ENCODE measurements around the gene ODR4. TPM values are rescaled to one million over a fixed set of nuclear protein-coding genes. Genes with fewer than 3 reads are reported as not detected.

Gene ODR4
- total RNA-seq, 4 donors from 2014 or later, result 9.6 to 16.8 (median 12.2) TPM

- H3K27me3 ChIP-seq, result no peaks in the 10 kb centered on the region
- no peak overlapping the region for H3K27ac ChIP-seq
These were observed 45.8 kb downstream of the ODR4 start for GRCh38 chr1:186421446-186421845.

DNA sequence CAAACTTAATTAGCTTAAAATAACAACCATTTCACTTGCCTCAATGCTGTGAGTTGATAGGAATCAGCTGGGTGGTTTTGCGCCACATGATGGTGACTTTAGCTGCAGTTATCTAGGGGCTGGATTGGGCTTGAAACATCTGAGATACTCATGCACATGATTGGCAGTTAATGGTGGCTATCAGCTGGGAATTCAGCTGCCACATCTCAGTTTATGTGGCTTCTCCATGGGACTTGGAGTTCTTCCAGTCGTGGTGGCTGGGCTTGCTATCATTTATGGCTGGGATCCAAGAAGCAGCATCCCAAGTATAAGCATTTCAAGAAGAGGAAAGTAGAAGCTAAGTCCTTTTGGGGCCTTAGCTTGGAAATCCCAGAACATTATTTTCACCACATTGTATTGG lies 48.9 kb downstream of the ODR4 start:
- Histone ChIP-seq H3K4me3 (no peak overlapping the region), H3K9me3 (no peaks in the 10 kb centered on the region), H3K36me3 (peaks cover 0 to 15% (median under 1%) of the 10 kb centered on the region in 3 donors), H3K27me3 (no peaks in the 10 kb centered on the region), H3K27ac (no peak overlapping the region), H3K4me1 (no peaks in the 10 kb centered on the region)
- intact Hi-C loops (cut with DNase I), result no loop called here
- no peak for DNase-seq
- TF ChIP-seq, protein P1, sequence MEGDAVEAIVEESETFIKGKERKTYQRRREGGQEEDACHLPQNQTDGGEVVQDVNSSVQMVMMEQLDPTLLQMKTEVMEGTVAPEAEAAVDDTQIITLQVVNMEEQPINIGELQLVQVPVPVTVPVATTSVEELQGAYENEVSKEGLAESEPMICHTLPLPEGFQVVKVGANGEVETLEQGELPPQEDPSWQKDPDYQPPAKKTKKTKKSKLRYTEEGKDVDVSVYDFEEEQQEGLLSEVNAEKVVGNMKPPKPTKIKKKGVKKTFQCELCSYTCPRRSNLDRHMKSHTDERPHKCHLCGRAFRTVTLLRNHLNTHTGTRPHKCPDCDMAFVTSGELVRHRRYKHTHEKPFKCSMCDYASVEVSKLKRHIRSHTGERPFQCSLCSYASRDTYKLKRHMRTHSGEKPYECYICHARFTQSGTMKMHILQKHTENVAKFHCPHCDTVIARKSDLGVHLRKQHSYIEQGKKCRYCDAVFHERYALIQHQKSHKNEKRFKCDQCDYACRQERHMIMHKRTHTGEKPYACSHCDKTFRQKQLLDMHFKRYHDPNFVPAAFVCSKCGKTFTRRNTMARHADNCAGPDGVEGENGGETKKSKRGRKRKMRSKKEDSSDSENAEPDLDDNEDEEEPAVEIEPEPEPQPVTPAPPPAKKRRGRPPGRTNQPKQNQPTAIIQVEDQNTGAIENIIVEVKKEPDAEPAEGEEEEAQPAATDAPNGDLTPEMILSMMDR (IDR thresholded peaks at IDR 0.05), result no peak
- TF ChIP-seq POLR2A (IDR thresholded peaks at IDR 0.05), result no peak
- WGBS, 2 donors, result 70 to 74% methylated on average over 2 of the region's 2 CpGs

More at GRCh38 chr1:186421446-186421845, 45.8 kb downstream of the ODR4 start:
- TF ChIP-seq, protein P1 (IDR thresholded peaks at IDR 0.05), result no peak
- no peak for TF ChIP-seq POLR2A (IDR thresholded peaks at IDR 0.05)
- H3K4me3 ChIP-seq, result no peak overlapping the region
- H3K9me3 ChIP-seq, result no peaks in the 10 kb centered on the region
- intact Hi-C loops (cut with DNase I), result no loop called here
- peaks cover 0 to 45% (median 9%) of the 10 kb centered on the region in 3 donors for H3K36me3 ChIP-seq
- no peaks in the 10 kb centered on the region for H3K4me1 ChIP-seq
- WGBS, 2 donors, result 65 to 87% methylated on average over 5 to 6 of the region's 6 CpGs
- DNase-seq, result no peak

GRCh38 chr1:186426118-186426517 lies 50.5 kb downstream of the ODR4 start:
- no peak for DNase-seq
- Histone ChIP-seq H3K36me3 (peaks cover 0 to under 1% (median 0%) of the 10 kb centered on the region in 3 donors), H3K27ac (no peak overlapping the region), H3K27me3 (no peaks in the 10 kb centered on the region), H3K4me3 (no peak overlapping the region), H3K4me1 (no peaks in the 10 kb centered on the region), H3K9me3 (no peaks in the 10 kb centered on the region)
- WGBS, 2 donors, result 84 to 87% methylated on average over 3 of the region's 3 CpGs
- intact Hi-C loops (cut with DNase I), result no loop called here
- TF ChIP-seq, protein P1 (IDR thresholded peaks at IDR 0.05), result no peak
- no peak for TF ChIP-seq POLR2A (IDR thresholded peaks at IDR 0.05)

GRCh38 chr1:186429017-186429416 lies 53.4 kb downstream of the ODR4 start:
- 90% methylated on average over 3 of the region's 3 CpGs for WGBS, 2 donors
- no peak for DNase-seq
- H3K9me3 ChIP-seq, result no peaks in the 10 kb centered on the region
- TF ChIP-seq, protein P1 (IDR thresholded peaks at IDR 0.05), result no peak
- TF ChIP-seq POLR2A (IDR thresholded peaks at IDR 0.05), result no peak
- H3K27me3 ChIP-seq, result no peaks in the 10 kb centered on the region
- intact Hi-C loops (cut with DNase I), result no loop called here
- H3K36me3 ChIP-seq, result no peaks in the 10 kb centered on the region
- H3K4me1 ChIP-seq, result no peaks in the 10 kb centered on the region
- no peak overlapping the region for H3K4me3 ChIP-seq
- no peak overlapping the region for H3K27ac ChIP-seq

- no peak overlapping the region for H3K4me3 ChIP-seq
- no peaks in the 10 kb centered on the region for H3K27me3 ChIP-seq
- H3K9me3 ChIP-seq, result no peaks in the 10 kb centered on the region
- no peak for DNase-seq
- peaks cover 0 to 6% (median 0%) of the 10 kb centered on the region in 3 donors for H3K4me1 ChIP-seq
- no peak overlapping the region for H3K27ac ChIP-seq
- H3K36me3 ChIP-seq, result no peaks in the 10 kb centered on the region
- 83 to 85% methylated on average over 1 of the region's 1 CpG for WGBS, 2 donors
- intact Hi-C loops (cut with DNase I), result no loop called here
- TF ChIP-seq, protein P1 (IDR thresholded peaks at IDR 0.05), result no peak
- TF ChIP-seq POLR2A (IDR thresholded peaks at IDR 0.05), result no peak
These were observed 59.7 kb downstream of the ODR4 start for GRCh38 chr1:186435336-186435735.

All from esophagus squamous epithelium (tissue), 5 donors.